ENCODE results near the gene GLTPD2. TPM values are rescaled to one million over a fixed set of nuclear protein-coding genes. Genes with fewer than 3 reads are reported as not detected.

GLTPD2 gene
- total RNA-seq, 2 donors from 2014 or later, result not detected

- Histone ChIP-seq H3K36me3 (no peaks in the 10 kb centered on the region), H3K4me1 (no peaks in the 10 kb centered on the region), H3K4me3 (no peak overlapping the region), H3K27ac (no peak overlapping the region), H3K9me3 (no peaks in the 10 kb centered on the region), H3K27me3 (no peaks in the 10 kb centered on the region)
- no peak for TF ChIP-seq CTCF (IDR thresholded peaks at IDR 0.05)
- no peak for DNase-seq (ENCODE audit: low spot score)
Measured at GRCh38 chr17:4772235-4772613, 16.5 kb upstream of the GLTPD2 start.

GRCh38 chr17:4777969-4778760 lies 10.6 kb upstream of the GLTPD2 start:
- Histone ChIP-seq H3K9me3 (no peaks in the 10 kb centered on the region), H3K4me3 (no peak overlapping the region), H3K27me3 (no peaks in the 10 kb centered on the region), H3K36me3 (no peaks in the 10 kb centered on the region), H3K4me1 (no peaks in the 10 kb centered on the region), H3K27ac (no peak overlapping the region)
- no peak for DNase-seq (ENCODE audit: low spot score)
- TF ChIP-seq CTCF (IDR thresholded peaks at IDR 0.05), result no peak

GRCh38 chr17:4780325-4780955 lies 8.3 kb upstream of the GLTPD2 start:
- Histone ChIP-seq H3K4me3 (no peak overlapping the region), H3K4me1 (peaks cover 0 to 5% of the 10 kb centered on the region in 2 donors), H3K27me3 (no peaks in the 10 kb centered on the region), H3K9me3 (no peaks in the 10 kb centered on the region), H3K36me3 (no peaks in the 10 kb centered on the region), H3K27ac (no peak overlapping the region)
- DNase-seq (ENCODE audit: low spot score), result no peak
- TF ChIP-seq CTCF (IDR thresholded peaks at IDR 0.05), result no peak

DNA sequence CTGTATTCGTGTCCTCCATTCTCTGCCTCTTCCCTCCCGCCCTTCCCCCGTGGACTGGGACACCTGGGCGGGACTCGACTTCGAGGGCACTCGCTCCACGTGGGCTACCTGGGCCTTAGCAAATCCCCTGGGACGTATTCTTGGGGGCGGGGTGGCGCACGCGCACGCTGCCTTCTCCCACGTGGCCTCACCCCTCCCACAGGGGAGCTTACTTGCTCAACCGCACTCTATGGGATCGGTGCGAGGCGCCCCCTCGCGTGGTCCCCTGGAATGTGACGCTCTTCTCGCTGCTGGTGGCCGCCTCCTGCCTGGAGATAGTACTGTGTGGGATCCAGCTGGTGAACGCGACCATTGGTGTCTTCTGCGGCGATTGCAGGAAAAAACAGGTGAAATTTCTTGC lies 6.1 kb upstream of the GLTPD2 start:
- peaks cover 0 to 27% of the 10 kb centered on the region in 2 donors for H3K4me1 ChIP-seq
- no peaks in the 10 kb centered on the region for H3K9me3 ChIP-seq
- no peak overlapping the region for H3K4me3 ChIP-seq
- no peaks in the 10 kb centered on the region for H3K27me3 ChIP-seq
- no peaks in the 10 kb centered on the region for H3K36me3 ChIP-seq
- no peak for DNase-seq (ENCODE audit: low spot score)
- no peak overlapping the region for H3K27ac ChIP-seq
- TF ChIP-seq CTCF (IDR thresholded peaks at IDR 0.05), result no peak

- TF ChIP-seq CTCF (IDR thresholded peaks at IDR 0.05), result no peak
- H3K36me3 ChIP-seq, result no peaks in the 10 kb centered on the region
- peak overlapping the region; percentile 4 to 36 for H3K4me3 ChIP-seq
- H3K27ac ChIP-seq, result no peak overlapping the region
- no peak for DNase-seq (ENCODE audit: low spot score)
- H3K4me1 ChIP-seq, result peaks cover 0 to 40% of the 10 kb centered on the region in 2 donors
- H3K9me3 ChIP-seq, result no peaks in the 10 kb centered on the region
- no peaks in the 10 kb centered on the region for H3K27me3 ChIP-seq
Measured at GRCh38 chr17:4785311-4786105, 3.3 kb upstream of the GLTPD2 start.
